Midbrain (tissue), 1 donor: Measurements from ENCODE around the gene NUP133.
"Not testable (repeated sequence)": the region's sequence is repeated elsewhere in the genome, so short reads cannot be mapped to it uniquely, and the experiment has no call there.

Experiments used
- DNase-seq: peaks from one replicate; lab custom pipeline; 2025; lab: John Stamatoyannopoulos, UW

NUP133 gene

DNA sequence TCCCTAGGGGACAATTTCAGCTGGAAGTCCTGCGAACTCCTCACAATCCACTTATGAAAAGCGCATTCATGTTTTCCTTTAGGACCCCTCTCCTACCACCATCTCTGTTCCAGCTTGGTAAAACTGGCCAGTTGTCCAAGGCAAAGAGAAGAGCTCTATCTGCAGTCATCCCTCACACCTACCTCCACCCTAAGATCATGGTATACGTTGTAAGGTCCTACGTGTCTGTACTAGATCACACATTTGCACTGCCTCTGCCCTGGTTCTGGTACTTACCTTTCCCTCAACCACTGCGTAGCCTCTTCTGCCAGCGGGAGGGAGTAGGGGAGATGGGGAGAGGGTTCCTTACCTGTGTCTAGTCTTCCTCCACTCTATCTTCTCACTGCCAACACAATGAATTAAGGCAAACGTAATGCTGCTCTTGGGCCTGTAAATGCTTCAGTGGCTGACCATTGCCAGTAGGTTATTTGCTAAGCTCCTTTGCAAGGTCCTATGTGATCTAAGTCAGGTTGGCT lies 739 bp upstream of the NUP133 start:
- DNase-seq: no peak

DNA sequence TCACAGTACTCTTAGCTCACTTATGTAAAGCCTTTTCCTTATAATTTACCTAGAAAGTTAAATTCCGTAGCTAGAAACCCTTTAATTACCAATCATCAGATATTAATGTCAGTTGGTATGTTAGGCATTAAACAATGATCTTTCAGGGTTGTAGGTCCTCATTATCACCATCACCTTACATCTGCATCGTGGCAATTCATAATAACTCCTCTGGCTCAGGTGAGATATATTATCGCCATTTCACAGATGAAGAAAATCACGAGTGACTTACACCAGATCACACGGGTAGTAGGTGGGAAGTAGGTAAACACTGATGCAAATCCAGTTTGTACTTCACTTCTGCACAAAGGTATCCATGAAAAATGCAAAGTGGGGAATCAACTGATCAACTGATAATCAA lies 639 bp downstream of the NUP133 start:
- DNase-seq: no peak

DNA sequence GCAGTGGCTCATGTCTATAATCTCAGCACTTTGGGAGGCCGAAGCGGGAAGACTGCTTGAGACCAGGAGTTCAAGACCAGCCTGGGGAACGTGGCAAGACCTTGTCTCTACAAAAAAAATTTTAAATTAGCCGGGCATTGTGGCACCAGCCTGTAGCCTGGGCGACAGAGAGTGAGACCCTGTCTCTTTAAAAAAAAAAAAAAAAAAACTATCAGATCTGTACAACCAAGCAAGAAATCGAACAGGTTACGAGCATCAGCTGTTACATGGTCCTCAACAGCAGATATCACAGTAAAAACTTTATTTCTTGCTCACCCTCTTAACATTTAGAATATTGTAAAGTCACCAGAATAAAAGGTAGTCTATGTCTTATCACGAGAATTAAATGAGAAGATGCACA lies 1.5 kb downstream of the NUP133 start:
- DNase-seq: no peak

DNA sequence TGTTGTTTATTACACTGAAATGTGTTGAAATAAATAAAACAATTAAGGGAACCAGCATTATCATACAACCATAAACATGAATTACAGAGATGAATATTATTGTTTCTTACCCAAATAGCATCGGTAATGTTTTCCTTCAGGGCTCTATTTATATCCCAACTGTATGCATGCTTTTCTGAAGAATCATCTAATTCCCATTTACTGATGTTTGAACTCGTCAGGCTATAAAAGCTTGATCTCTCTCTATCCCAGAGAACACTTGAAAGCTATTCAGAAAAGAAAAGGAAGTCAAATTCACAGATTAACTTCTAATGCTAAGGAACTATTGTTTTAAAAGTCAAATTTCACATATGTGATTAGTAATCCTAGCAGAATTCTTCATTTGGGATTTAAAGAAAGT lies 12.4 kb downstream of the NUP133 start:
- DNase-seq: no peak

DNA sequence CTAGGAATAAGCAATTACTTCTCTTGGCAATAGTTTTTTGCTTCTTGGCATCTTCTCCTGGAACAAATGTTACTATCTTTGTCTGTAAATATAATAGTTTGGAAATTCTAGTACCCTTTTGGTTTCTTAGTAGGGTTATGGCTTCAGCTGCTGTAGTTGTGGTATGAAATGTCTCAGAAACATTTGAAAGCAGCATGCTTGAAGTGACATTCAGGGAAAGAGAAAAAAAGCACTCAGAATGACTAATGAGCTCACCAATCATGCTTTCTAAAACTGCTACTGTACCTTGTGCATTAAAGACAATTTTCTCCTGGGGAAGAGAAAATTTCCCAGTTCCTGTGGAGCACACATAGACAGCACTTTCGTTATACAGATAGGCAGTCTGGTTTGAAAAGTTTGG lies 21.0 kb downstream of the NUP133 start:
- no peak for DNase-seq

DNA sequence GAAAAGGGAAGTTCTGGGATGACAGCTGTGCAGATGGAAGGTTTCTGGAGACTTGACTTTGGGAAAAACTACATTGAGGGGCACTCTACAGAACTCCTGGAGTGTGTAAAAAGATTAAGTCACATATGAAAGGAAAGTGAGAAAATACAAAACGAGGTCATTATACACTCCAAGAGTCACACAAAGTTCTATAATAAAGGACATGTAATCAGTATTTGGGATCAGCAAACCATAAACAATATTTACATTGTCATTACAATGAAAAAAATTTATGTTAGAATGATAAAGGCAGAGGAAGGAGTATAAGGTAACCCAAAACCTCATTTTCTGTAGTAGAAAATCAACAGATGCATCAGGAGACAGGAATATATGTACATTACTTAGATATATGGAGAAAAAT lies 22.8 kb downstream of the NUP133 start:
- DNase-seq: no peak

DNA sequence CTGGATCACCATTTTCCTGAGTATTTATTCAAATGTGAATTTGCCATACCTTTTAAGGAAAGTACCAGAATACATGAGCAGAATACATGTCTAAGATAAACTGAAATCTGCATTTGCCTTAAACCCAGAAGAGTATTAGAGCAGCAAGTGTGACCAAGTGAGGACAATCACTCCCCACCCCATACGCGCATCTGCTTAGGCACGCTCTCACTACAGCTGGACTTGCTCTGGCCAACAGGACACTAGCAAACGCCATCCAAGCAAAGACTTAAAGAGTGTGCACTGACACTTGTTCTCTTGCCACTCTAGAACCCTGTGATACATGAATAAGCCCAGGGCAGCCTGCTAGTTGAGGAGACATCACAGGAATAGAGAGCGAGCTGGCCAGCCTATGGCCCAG lies 25.6 kb downstream of the NUP133 start:
- DNase-seq: no peak

DNA sequence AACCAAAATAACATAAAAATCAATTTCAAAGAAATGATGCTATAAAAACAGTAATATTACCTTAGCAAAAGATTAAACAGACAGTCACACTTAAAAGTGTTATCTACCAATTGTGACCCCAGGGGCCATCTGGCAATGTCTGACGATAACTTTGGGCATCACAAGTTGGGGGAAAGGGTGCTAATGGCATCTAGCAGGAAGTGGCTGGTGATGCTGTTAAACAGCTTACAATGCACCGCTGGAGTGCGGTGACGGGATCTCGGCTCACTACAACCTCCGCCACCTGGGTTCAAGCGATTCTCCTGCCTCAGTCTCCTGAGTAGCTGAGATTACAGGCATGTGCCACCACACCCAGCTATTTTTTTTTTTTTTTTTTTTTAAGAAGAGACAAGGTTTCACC lies 27.6 kb downstream of the NUP133 start:
- no peak for DNase-seq

DNA sequence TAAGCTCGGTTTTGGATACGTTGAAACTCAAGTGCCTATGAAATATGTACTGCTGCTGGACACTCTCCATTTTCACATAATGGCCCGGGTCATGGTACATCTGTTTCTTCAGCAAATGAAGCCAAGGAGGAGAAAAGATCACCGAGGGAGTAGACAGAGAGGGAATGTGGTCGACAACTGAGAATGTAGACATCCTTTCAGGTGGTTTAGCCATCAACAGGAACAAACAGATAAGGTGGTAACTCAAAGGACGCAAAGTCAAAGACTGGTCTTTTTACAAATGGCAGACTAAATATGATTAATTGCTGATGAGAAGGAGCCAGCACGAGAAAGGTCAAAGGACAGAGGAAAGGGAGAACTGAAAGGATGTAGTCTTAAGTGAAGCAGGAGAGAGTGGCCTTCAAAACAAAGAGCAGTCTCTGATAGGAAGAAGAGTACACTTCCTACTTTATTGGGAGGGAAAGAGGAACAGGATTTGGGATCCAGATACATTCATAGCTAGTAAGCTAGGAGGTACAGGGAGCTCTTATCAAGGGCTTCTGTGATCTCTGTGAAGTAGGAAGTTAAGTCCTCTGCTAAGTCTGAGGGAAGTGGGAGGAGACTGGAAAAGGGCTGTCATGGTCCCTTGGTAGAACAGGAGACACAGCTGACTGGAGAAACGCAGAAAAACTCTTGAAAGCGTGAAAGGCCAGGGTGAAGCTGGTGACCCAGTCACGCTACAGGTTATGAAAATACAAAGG lies 28.3 kb downstream of the NUP133 start:
- DNase-seq: no peak

DNA sequence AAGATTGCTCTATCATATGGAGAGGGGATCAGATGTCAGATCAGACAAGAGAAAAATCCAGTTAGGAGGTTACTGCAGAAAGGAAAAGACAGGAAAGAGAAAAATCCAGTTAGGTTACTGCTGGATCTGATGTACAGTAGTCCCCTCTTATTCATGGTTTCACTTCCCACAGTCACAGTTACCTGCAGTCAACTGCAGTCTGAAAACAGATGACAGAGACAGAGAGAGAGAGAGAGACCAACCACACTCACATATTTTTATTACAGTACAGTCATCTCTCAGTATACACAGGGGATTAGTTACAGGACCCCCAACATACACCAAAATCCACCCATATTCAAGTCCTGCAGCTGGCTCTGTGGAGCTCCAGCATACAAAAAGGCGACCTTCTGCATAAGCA lies 29.3 kb downstream of the NUP133 start:
- DNase-seq: no peak

DNA sequence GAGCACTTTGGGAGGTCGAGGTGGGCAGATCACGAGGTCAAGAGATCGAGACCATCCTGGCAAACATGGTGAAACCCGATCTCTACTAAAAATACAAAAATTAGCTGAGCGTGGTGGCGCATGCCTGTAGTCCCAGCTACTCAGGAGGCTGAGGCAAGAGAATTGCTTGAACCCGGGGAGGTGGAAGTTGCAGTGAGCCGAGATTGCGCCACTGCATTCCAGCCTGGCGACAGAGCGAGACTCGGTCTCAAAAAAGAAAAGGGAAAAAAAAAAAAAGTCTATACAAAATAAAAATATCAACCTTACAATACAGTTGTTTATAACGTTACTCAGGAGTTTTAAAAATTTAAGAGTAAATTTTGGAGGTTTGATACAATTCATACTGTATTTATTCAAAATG lies 32.3 kb downstream of the NUP133 start:
- not testable (repeated sequence) for DNase-seq

DNA sequence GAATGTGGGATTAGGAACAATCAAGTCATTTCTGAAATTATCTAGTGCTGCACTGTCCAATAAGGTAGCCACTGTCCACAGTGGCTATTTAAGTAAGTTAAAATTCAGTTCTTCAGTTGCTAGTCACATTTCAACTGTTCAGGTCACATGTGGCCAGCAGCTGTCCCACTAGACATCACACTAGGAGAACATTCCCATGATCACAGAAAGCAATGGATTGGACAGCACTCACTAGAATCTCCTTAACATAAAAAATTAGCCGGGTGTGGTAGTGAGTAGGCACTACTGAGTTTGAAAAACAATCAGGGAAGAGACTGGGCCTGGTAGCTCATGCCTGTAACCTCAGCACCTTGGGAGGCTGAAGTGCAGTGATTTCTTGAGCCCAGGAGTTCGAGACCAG lies 33.6 kb downstream of the NUP133 start:
- no peak for DNase-seq

DNA sequence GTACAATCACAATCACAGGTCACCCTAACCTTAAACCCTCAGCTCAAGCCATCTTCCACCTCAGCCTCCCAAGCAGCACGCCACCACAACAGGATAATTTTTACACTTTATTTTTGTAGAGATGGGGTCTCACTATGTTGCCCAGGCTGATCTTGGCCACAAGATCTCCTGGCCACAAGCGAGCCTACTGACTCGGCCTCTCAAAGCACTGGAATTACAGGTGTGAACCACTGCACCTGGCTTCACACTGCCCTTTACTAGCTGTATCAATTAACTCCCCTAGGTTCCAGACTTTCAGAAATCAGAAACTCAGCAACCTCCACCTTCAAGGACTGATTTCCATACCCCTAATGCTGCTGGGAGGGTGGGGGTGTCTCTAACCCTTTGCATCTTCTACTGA lies 37.0 kb downstream of the NUP133 start:
- DNase-seq: no peak

DNA sequence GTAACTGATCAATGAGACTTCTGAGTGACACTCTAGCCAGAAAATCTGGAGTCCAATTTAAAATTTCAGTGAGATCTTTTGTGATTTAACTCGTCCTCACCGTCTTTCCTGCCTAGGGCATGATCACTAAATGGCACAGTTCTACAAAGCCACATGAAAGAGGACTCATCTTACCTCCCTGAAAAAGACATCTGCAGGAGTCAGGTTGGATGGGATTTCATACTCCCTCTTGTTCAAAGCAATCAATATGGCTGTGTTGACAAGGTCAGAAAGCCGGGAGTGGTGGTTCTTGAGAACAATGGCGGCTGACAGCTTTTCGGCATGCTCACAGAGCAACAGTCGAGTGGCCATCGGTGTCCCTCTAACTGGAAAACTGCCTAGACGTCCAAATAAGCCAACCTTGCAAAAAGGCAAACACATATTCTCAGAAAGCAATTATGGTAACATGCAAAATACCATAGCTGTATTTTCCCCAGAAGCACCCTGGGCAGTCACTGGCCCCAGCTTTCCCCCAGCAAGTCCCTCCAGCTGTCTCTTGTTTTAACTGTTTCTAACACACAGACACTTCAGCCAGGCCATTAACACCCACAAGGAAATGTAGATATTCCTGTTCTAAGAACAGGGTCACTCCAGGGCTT lies 37.6 kb downstream of the NUP133 start:
- no peak for DNase-seq

DNA sequence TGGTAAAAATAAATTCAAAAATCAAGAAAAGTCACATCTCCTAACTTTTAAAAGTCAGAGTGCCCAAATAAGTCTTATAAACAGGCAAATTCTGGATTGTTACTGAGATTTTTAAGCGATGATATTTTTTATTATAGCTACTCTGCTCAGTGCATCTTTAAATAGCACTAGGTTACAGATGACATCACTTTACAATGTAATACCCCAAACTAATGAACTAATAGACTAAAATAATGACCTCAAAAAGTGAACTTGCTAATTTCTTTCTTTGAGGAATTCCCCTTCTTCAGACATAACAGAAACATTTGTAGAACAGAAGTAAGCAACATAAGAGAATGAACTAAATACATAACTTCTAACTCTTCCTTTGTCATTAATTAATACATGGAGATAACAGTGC lies 41.3 kb downstream of the NUP133 start:
- DNase-seq: no peak

DNA sequence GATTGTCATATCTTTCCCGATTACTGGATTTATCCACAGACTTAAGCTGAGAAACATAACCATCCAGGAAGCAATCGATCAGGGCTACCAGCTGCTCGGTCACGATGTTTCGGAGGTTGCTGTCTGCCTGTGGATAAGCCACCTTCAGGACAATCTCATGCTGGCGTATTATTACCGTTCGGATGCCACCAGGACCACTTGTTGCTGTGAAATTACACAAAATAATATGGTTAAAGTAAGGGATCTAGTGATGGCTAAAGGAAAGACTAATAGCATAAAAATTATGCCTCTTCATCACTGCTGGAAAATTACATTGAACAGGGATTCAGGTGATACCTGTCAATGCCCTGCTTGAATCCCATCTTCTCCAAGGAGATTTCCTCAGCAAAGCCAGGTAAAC lies 43.5 kb downstream of the NUP133 start:
- no peak for DNase-seq

DNA sequence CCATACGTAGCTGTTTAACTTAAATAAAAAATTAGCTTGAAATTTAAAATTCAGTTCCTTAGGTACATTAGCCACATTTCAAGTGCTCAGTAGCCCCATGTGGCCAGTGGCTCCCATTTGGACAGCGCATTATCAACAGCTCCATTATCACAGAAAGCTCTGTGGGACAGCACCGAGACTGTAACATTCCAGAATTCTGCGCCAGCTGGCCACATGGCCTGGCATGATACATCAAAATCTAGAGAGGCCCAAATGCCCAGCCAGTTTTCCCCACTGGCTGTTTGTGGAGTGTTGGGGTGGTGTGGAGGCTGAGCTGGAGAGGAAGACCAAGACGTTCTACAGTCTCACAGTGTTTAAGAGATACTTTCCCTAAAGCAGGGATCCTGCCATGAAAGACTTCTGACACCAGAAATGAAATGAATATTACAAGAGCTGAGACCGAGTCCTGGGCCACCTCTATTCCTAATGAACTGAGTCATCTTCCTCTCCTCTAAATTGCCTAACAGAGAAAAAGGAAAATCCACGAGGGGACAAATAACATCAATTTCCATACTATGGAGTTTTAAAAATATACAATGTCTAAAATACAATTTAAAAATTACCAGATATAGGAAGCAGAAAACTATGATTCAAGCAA lies 47.0 kb downstream of the NUP133 start:
- peak; percentile 57 for DNase-seq

DNA sequence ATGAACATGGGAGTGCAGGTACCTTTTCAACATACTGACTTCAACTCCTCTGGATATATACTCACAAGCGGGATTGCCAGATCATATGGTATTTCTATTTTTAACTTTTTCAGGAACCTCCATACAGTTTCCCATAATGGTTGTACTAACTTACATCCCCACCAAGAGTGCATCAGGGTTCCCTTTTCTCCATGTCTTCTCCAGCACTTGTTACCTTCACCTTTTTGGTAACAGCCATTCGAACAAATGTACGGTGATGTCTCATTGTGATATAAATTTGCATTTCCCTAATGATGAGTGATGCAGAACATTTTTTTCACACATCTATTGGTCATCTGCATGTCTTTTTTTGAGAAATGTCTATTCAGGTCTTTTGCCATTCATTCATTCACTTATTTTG lies 48.3 kb downstream of the NUP133 start:
- DNase-seq: no peak

DNA sequence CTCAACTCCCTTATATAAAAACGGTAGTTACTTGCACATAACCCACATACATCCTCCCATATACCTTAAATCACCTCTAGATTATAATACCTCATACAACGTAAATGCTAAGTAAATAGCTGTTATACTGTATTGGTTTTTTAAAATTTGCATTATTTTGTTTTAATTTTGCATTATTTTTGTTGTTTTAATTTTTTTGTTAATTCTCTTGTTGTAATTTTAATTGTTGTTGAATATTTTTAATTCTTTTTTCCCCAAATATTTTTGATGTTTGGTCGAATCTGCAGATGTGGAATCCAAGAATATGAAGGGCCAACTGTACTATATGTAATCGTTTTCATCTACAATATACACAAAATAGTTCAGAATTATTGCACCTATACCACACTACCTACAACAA lies 50.7 kb downstream of the NUP133 start:
- no peak for DNase-seq

DNA sequence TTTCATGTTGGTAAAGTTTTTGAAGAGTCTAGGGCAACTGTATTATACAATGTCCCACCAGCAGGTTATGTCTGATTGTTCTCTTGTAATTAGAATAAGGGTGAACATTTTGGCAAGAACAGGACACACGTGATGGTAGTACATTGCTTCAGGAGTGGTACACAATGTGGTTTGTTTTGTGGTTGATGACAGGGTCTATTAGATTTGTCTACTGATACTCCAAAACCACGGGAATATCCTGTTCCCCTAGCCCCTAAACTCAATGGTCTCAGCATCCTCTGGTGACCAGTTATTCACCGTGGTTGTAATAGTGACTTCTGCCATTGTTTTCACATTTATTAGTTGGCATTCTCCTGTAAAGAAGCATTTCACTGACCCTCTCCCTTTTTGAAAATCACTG lies 52.1 kb downstream of the NUP133 start:
- no peak for DNase-seq

DNA sequence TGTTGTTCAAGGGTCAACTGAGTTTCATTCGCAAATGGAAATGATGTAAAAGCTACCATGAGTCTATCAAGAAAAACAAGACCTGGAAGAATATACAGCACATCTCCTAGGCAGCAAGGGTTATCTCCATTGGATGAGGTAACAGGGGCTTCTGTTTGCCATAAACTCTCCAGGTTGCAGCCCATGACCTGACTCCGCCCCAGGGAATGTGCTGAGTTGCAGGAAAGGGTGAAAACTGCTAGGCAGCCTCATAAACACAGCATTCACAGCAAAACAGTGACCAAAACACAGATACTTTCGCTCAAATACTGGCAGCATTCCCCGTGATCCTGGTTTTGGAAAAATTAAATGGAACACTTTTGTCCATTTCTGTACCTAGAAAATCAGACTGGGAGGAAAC lies 54.1 kb downstream of the NUP133 start:
- DNase-seq: no peak

DNA sequence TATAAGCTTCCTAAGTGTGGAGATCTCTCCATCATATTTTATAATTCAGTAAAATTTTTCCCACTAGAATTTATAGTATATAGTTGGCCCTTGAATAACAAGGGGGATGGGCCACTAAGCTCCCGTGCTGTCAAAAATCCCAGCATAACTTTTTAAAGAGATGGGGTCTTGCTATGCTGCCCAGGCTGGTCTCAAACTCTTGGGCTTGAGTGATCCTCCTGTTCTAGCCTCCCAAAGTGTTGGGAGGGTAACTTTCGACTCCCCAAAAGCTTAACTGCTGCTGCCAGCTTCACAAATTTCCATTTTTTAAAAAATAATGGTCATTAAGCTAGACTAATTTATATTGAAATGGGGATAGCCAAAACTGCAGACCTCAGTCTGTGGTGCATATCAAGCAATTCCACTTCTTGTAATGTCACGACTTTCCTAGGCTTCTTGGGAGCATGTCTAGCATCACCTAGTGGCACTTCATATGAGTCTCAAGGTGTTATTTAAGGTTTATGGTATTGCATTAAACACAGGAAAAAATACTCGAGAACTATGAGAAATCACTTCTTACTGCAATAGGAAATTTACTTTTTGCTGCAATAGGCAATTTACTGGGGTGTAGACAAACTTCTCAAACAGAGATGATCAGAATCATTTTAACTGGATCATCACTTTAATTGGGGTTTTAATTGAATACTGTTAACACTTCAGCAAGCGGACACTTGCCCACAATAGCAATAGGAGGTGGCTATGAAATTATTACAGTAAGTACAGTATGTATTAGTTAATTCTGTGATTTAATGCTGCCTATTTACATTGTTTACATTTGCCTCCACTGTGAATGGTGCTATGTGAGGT lies 55.0 kb downstream of the NUP133 start:
- DNase-seq: no peak
